Measurements from ENCODE around the gene ZNF765.
"Not testable (repeated sequence)": the region's sequence is repeated elsewhere in the genome, so short reads cannot be mapped to it uniquely, and the experiment has no call there.

The ZNF765 gene

GRCh38 chr19:53431399-53432087 lies 36.6 kb downstream of the ZNF765 start, which contains the start of gene ZNF761 (continued):
- 0 out of 2 replicates have a peak, but pooled peaks have one; percentile 9 for TF ChIP-seq IKZF3 (tag by site-specific recombination; IDR thresholded peaks at IDR 0.05)
- peak; percentile 76 for TF ChIP-seq ZBTB20 (tag by site-specific recombination; IDR thresholded peaks at IDR 0.05)
- no peak for TF ChIP-seq ZNF670 (tag by site-specific recombination; IDR thresholded peaks at IDR 0.05; ENCODE audit: low read depth)
- TF ChIP-seq ZNF10 (tag by site-specific recombination; IDR thresholded peaks at IDR 0.05), result no peak; the same call in 1 of the 2 replicates
- no peak for TF ChIP-seq ZBTB11 (tag by site-specific recombination; conservative IDR thresholded peaks at IDR 0.05; ENCODE audit: low read depth)
- peak; percentile 96 for TF ChIP-seq KLF9 (tag by site-specific recombination; IDR thresholded peaks at IDR 0.05; ENCODE audit: low read depth)
- TF ChIP-seq PRDM10 (tag by site-specific recombination; IDR thresholded peaks at IDR 0.05), result peak; percentile 92
- peak; percentile 88 for TF ChIP-seq SP2 (tag by site-specific recombination; IDR thresholded peaks at IDR 0.05)
- TF ChIP-seq CTCF (tag by site-specific recombination; IDR thresholded peaks at IDR 0.05), result peak; percentile 25; the same call in 1 of the 2 replicates
- TF ChIP-seq ZBTB49 (tag by site-specific recombination; IDR thresholded peaks at IDR 0.05; ENCODE audit: low read depth), result no peak

GRCh38 chr19:53432088-53432661 lies 37.2 kb downstream of the ZNF765 start:
- no peak overlapping the region for H3K27ac ChIP-seq (ENCODE audit: extremely low read depth, low read depth, low read length)
- H3K36me3 ChIP-seq (ENCODE audit: control insufficient read depth in 2 of 2, insufficient read depth in 1 of 2, low read length in 2 of 2), result peaks cover 17 to 34% of the 10 kb centered on the region in 2 experiments
- H3K4me1 ChIP-seq (ENCODE audit: control insufficient read depth, insufficient read depth, low read length), result no peaks in the 10 kb centered on the region
- no peaks in the 10 kb centered on the region for H3K9me3 ChIP-seq (ENCODE audit: control insufficient read depth, insufficient read depth, low read depth, low read length)
- TF ChIP-seq KLF9 (tag by site-specific recombination; IDR thresholded peaks at IDR 0.05; ENCODE audit: low read depth) (no peak), SP2 (tag by site-specific recombination; IDR thresholded peaks at IDR 0.05) (peak; percentile 4), ZXDB (tag by site-specific recombination; IDR thresholded peaks at IDR 0.05) (peak; percentile 42; the same call in 1 of the 2 replicates), YY1 (tag by site-specific recombination; IDR thresholded peaks at IDR 0.05) (no peak), ZNF335 (tag by site-specific recombination; conservative IDR thresholded peaks at IDR 0.05) (peak; percentile 16; the same call in 1 of the 2 replicates)
- ChIA-PET CTCF (no interaction called here), POLR2A (no interaction called here)
- peak overlapping the region; percentile 94 for H3K4me3 ChIP-seq (ENCODE audit: low read depth, low read length)

GRCh38 chr19:53443809-53444208 lies 48.9 kb downstream of the ZNF765 start:
- H3K4me3 ChIP-seq (ENCODE audit: low read depth, low read length); H3K27ac ChIP-seq (ENCODE audit: extremely low read depth, low read depth, low read length); H3K4me1 ChIP-seq (ENCODE audit: control insufficient read depth, insufficient read depth, low read length); H3K9me3 ChIP-seq (ENCODE audit: control insufficient read depth, insufficient read depth, low read depth, low read length); CTCF ChIA-PET; POLR2A ChIA-PET: not testable (repeated sequence)
- H3K36me3 ChIP-seq (ENCODE audit: control insufficient read depth in 2 of 2, insufficient read depth in 1 of 2, low read length in 2 of 2), result peaks cover 42 to 63% of the 10 kb centered on the region in 2 experiments

- H3K27ac ChIP-seq (ENCODE audit: extremely low read depth, low read depth, low read length); H3K9me3 ChIP-seq (ENCODE audit: control insufficient read depth, insufficient read depth, low read depth, low read length); H3K4me3 ChIP-seq (ENCODE audit: low read depth, low read length); CTCF ChIA-PET; POLR2A ChIA-PET; H3K4me1 ChIP-seq (ENCODE audit: control insufficient read depth, insufficient read depth, low read length): not testable (repeated sequence)
- peaks cover 44 to 64% of the 10 kb centered on the region in 2 experiments for H3K36me3 ChIP-seq (ENCODE audit: control insufficient read depth in 2 of 2, insufficient read depth in 1 of 2, low read length in 2 of 2)
Measured at GRCh38 chr19:53447196-53447595, 52.2 kb downstream of the ZNF765 start.

All from HEK293 (cell line).